Measurements from ENCODE around the gene MAP2K7. TPM values are rescaled to one million over a fixed set of nuclear protein-coding genes. Genes with fewer than 3 reads are reported as not detected.

Gene MAP2K7
- total and polyA plus RNA-seq, 8 donors = 4.1 to 52.2 (median 14.7) TPM

GRCh38 chr19:7879836-7880235 is 23.8 kb upstream of the MAP2K7 start:
- TF ChIP-seq POLR2AphosphoS5 (IDR thresholded peaks at IDR 0.05) = no peak
- Histone ChIP-seq H3K4me3 (no peak overlapping the region), H3K27ac (no peak overlapping the region), H3K27me3 (peaks cover 0 to 24% (median 6%) of the 10 kb centered on the region in 3 donors), H3K36me3 (no peaks in the 10 kb centered on the region), H3K4me1 (peaks cover 0 to 3% (median under 1%) of the 10 kb centered on the region in 4 donors), H3K9me3 (no peaks in the 10 kb centered on the region)
- WGBS, 5 donors = 80 to 88% (median 83%) methylated on average over 16 to 19 of the region's 19 CpGs
- intact Hi-C loops (cut with DNase I; ENCODE audit: low total_unique reads) = no loop called here
- DNase-seq = no peak

- TF ChIP-seq EP300 (IDR thresholded peaks at IDR 0.05) (no peak), POLR2A (IDR thresholded peaks at IDR 0.05) (no peak), POLR2AphosphoS5 (IDR thresholded peaks at IDR 0.05) (no peak), CTCF (IDR thresholded peaks at IDR 0.05) (no peak)
- WGBS, 5 donors = 90 to 96% (median 95%) methylated on average over 3 of the region's 3 CpGs
These were observed 21.8 kb upstream of the MAP2K7 start for GRCh38 chr19:7881910-7882309.

GRCh38 chr19:7883105-7883504 is 20.6 kb upstream of the MAP2K7 start:
- Histone ChIP-seq H3K36me3 (no peaks in the 10 kb centered on the region), H3K4me3 (no peak overlapping the region), H3K9me3 (no peaks in the 10 kb centered on the region), H3K27me3 (peaks cover 0 to 25% (median 5%) of the 10 kb centered on the region in 3 donors), H3K27ac (no peak overlapping the region), H3K4me1 (peaks cover 0 to 2% (median 1%) of the 10 kb centered on the region in 4 donors)
- DNase-seq = no peak
- intact Hi-C loops (cut with DNase I; ENCODE audit: low total_unique reads) = no loop called here
- TF ChIP-seq POLR2A (IDR thresholded peaks at IDR 0.05) (no peak), CTCF (IDR thresholded peaks at IDR 0.05) (no peak), EP300 (IDR thresholded peaks at IDR 0.05) (no peak), POLR2AphosphoS5 (IDR thresholded peaks at IDR 0.05) (no peak)
- WGBS, 5 donors = 67 to 92% (median 82%) methylated on average over 4 of the region's 4 CpGs

More at GRCh38 chr19:7881910-7882309, 21.8 kb upstream of the MAP2K7 start:
- Histone ChIP-seq H3K27ac (no peak overlapping the region), H3K4me1 (no peaks in the 10 kb centered on the region), H3K9me3 (no peaks in the 10 kb centered on the region), H3K36me3 (no peaks in the 10 kb centered on the region), H3K27me3 (peaks cover 0 to 14% (median 0%) of the 10 kb centered on the region in 3 donors), H3K4me3 (no peak overlapping the region)
- DNase-seq = no peak
- intact Hi-C loops (cut with DNase I; ENCODE audit: low total_unique reads) = no loop called here

GRCh38 chr19:7883796-7884570 is 19.7 kb upstream of the MAP2K7 start:
- 86 to 90% (median 87%) methylated on average over 2 of the region's 2 CpGs for WGBS, 5 donors
- no peak for DNase-seq
- H3K36me3 ChIP-seq = no peaks in the 10 kb centered on the region
- H3K4me3 ChIP-seq = no peak overlapping the region
- H3K9me3 ChIP-seq = no peaks in the 10 kb centered on the region
- TF ChIP-seq CTCF (IDR thresholded peaks at IDR 0.05) (no peak), EP300 (IDR thresholded peaks at IDR 0.05) (no peak)
- intact Hi-C loops (cut with DNase I; ENCODE audit: low total_unique reads) = no loop called here
- peaks cover 0 to 11% (median 10%) of the 10 kb centered on the region in 4 donors for H3K4me1 ChIP-seq
- H3K27me3 ChIP-seq = peaks cover 0 to 34% (median 10%) of the 10 kb centered on the region in 3 donors
- no peak overlapping the region for H3K27ac ChIP-seq

- TF ChIP-seq POLR2A (IDR thresholded peaks at IDR 0.05) (no peak), CTCF (IDR thresholded peaks at IDR 0.05) (no peak), EP300 (IDR thresholded peaks at IDR 0.05) (no peak), POLR2AphosphoS5 (IDR thresholded peaks at IDR 0.05) (no peak)
- Histone ChIP-seq H3K27ac (no peak overlapping the region), H3K9me3 (no peaks in the 10 kb centered on the region), H3K4me1 (peaks cover 0 to 14% (median 12%) of the 10 kb centered on the region in 4 donors), H3K36me3 (no peaks in the 10 kb centered on the region), H3K4me3 (no peak overlapping the region), H3K27me3 (peaks cover 0 to 44% (median 10%) of the 10 kb centered on the region in 3 donors)
- 80 to 86% (median 84%) methylated on average over 8 of the region's 8 CpGs for WGBS, 5 donors
- no peak for DNase-seq
- intact Hi-C loops (cut with DNase I; ENCODE audit: low total_unique reads) = no loop called here
These were observed 17.9 kb upstream of the MAP2K7 start for GRCh38 chr19:7885818-7886217.
